ENCODE results near the gene PTPRN2.
"Not testable (repeated sequence)": the region's sequence is repeated elsewhere in the genome, so short reads cannot be mapped to it uniquely, and the experiment has no call there.

PTPRN2 gene

DNA sequence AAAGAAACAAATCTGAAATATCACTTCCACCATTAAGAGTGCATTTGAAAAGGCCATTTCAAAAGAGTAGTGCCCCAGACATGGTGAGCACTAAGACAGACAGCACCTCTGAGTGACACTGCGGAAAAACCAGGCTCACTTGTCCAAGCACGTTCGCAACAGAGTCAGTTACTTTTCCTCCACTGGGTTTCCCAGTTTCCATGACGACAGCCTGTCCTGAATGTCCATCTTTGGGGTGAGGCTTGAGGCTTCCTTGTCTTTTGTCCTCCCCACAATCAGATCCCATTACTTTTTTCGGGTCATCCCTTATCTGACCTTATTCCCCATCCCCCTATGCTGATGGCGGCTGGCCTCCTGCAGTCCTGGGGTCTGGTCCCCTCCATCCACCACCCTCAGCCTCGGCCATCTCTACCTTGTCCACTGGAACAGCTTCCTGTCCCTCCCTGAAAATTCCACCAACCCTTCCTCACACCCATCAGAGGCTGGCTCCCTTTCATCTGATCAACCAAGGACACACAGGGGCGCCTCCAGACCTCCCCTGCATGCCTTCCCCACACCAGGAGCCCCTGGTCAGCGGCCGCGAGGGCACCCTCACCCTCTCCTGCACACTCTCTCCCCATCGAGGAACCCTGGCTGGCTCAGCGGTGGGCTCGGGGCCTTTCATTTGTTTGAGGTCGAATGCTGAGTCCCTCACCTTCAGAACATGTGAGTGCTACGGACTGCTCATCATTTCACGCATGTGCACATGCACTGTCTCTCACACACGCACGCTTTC is 887.2 kb downstream of the PTPRN2 start:
- TF ChIP-seq ZFX (IDR thresholded peaks at IDR 0.05; ENCODE audit: borderline replicate concordance) (no peak), CTCF (IDR thresholded peaks at IDR 0.05) (no peak)
- H3K27ac ChIP-seq = no peak overlapping the region

- TF ChIP-seq CTCF (IDR thresholded peaks at IDR 0.05) (no peak), ZFX (IDR thresholded peaks at IDR 0.05; ENCODE audit: borderline replicate concordance) (no peak)
- no peak overlapping the region for H3K27ac ChIP-seq
These were observed 888.1 kb downstream of the PTPRN2 start for GRCh38 chr7:157699357-157700013.

DNA sequence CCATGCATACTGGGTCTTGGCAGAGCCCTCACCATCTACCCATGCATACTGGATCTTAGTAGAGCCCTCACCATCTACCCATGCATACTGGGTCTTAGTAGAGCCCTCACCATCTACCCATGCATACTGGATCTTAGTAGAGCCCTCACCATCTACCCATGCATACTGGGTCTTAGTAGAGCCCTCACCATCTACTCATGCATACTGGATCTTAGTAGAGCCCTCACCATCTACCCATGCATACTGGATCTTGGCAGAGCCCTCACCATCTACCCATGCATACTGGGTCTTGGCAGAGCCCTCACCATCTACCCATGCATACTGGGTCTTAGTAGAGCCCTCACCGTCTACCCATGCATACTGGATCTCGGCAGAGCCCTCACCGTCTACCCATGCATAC is 890.3 kb downstream of the PTPRN2 start:
- H3K27ac ChIP-seq = not testable (repeated sequence)

DNA sequence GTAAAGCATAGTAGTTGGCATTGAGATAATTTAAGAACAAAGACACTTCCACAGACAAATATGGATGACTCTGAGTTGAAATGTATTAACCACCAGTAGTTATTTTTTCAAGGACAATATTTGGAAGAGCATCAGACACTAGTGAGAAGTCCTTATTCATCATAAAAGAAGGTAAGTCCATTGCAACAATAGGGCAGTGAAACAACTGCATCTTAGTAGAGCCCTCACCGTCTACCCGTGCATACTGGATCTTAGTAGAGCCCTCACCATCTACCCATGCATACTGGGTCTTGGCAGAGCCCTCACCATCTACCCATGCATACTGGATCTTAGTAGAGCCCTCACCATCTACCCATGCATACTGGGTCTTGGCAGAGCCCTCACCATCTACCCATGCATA is 892.0 kb downstream of the PTPRN2 start:
- H3K27ac ChIP-seq = not testable (repeated sequence)

DNA sequence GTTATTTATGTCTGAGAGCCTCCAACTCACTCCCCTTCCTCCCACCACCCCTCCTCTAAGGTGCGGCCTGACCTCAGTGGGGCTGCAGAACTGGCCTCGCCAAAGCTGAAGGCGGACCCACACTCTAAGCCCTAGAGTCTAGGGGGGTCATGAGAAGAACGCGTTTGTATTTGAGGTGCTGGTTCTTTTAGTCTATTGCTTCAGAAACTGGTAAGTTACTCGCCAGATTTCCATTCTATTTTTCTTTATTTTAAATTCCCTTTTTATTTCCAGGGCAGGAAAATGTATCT is 893.3 kb downstream of the PTPRN2 start:
- no peak overlapping the region for H3K27ac ChIP-seq
- TF ChIP-seq ZFX (IDR thresholded peaks at IDR 0.05; ENCODE audit: borderline replicate concordance) = no peak

DNA sequence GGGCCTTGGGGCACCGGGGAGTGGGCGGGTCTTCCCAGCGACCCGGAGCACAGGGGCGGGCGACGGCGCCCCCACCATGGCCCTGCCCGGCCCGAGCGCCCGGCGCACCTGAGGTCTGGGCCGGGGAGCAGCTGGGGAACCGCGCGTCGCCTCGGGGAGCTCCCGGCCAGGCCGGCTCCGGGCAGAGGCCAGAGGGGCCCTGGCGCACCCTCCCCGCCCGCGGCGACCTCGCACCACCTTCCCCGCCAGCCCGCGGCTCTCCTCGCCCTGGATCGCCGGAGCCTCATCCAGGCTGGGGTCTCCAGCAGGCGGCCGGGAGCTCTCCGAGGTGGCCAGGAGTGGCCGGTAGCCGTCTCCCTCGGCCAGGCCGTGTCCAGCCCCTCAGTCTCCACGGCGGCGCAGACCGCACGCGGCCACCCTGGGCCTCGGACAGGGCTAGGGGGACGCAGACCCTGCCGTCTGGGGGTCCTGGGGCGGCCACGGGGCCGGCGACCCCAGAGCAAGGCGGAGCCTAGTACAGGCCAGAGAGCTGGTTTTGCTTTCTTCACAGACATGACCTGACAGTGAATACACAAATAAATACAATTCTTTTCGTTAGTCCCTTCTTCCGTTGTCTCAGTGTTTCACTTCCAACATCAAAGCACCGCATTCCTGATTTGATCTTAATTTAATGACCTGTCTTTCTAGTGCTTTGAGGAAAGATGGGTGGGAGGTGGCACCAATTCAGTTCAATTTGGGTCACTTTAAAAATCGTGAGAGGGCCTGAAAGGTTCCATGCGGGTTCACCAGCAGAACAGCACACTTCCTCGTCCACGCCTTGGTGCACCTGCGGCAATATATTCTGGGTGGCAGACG is 893.9 kb downstream of the PTPRN2 start:
- no peak overlapping the region for H3K27ac ChIP-seq

DNA sequence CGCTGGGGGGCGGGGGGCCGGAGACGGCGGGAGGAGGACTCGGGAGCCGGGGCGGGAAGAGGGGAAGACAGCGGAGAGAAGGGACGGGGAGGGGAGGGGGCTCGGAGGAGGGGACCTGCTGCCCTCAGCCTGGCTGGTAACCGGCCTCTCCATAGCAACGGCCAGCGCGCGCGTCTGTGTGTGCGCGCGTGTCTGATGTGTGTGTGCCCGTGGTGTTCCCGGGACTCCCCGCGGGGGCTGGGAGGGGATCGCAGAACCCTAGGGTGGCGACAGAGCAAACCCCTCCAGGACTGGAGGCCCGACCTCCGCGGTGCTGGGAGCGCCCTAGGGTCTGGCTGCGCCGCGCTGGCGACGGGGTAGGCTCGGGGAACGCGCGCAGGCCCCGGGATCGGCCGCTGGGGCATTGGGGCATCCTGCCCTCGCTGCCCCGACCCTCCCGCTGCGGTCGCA is 894.5 kb downstream of the PTPRN2 start:
- H3K27ac ChIP-seq = no peak overlapping the region
- TF ChIP-seq CTCF (IDR thresholded peaks at IDR 0.05) (no peak), ZFX (IDR thresholded peaks at IDR 0.05; ENCODE audit: borderline replicate concordance) (no peak)

More for the DNA sequence above, 893.9 kb downstream of the PTPRN2 start:
- TF ChIP-seq ZFX (IDR thresholded peaks at IDR 0.05; ENCODE audit: borderline replicate concordance) = no peak
- no peak for TF ChIP-seq CTCF (IDR thresholded peaks at IDR 0.05)

GRCh38 chr7:157692460-157693011 is 895.1 kb downstream of the PTPRN2 start:
- no peak for TF ChIP-seq CTCF (IDR thresholded peaks at IDR 0.05)
- TF ChIP-seq ZFX (IDR thresholded peaks at IDR 0.05; ENCODE audit: borderline replicate concordance) = no peak
- no peak overlapping the region for H3K27ac ChIP-seq
